ENCODE data around the gene ST8SIA6.

DNA sequence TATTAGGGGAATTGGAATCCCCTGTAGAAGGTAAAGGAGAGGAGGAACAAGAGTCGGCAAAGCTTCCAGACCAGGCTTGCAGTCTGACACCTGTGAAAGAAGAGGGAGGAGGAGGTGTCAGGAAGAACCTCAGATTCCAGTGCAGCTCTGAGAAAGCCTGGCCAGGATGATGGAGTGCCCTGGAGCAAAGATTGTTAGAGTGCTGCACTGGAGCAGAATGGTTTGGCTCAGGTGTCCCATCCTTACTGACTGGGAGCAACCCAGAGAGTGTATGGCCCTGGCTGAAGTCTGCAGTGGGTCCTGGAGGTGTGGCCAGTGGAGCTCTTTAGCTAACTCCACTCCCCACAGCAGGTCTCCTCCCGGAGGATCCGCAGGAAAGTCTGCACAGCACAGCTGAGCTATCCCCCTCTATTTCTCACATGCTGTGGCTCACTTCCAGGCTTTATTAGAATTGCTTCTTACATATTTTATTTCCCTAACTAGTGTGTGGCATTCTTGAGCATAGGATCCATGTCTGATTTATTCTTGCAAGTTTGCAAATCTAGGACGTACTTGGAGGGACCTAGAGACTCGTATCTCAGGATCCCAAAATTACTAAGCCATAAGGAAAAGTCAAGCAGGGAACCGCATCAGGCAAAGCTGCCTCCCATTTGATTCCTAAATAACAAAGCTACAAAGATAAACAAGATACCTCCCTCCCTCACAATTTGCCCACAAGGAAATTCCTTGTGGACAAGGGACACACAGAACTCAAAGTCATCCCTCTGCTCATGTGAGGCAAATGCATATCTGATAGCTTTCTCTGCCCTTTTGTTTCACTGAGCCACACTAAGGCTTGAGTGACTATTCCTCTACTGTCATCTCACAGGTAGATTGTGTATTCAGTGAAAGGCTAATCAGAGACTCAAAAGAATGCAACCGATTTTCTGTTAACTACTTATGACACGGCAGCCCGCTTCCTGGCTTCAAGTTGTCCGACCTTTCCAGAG lies 167.5 kb downstream of the ST8SIA6 start:
- TF ChIP-seq, protein P1, sequence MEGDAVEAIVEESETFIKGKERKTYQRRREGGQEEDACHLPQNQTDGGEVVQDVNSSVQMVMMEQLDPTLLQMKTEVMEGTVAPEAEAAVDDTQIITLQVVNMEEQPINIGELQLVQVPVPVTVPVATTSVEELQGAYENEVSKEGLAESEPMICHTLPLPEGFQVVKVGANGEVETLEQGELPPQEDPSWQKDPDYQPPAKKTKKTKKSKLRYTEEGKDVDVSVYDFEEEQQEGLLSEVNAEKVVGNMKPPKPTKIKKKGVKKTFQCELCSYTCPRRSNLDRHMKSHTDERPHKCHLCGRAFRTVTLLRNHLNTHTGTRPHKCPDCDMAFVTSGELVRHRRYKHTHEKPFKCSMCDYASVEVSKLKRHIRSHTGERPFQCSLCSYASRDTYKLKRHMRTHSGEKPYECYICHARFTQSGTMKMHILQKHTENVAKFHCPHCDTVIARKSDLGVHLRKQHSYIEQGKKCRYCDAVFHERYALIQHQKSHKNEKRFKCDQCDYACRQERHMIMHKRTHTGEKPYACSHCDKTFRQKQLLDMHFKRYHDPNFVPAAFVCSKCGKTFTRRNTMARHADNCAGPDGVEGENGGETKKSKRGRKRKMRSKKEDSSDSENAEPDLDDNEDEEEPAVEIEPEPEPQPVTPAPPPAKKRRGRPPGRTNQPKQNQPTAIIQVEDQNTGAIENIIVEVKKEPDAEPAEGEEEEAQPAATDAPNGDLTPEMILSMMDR (conservative IDR thresholded peaks at IDR 0.05; ENCODE audit: low read depth, low read length): no peak
- no peak for TF ChIP-seq EZH2phosphoT487 (IDR thresholded peaks at IDR 0.05; ENCODE audit: borderline replicate concordance, low read length)
- TF ChIP-seq EZH2 (IDR thresholded peaks at IDR 0.05; ENCODE audit: low read length, unreplicated experiment): no peak
